AG20443 (cell line): ENCODE data around the gene THOC6.
A peak's percentile ranks its signal among the peaks of the same experiment; 100 is the strongest.

Experiments used
- DNase-seq: peaks from one replicate; pipeline ENCODE4 v3.0.0; 2012; ENCODE audit warnings: low spot score, mixed read lengths

THOC6 gene

GRCh38 chr16:2991566-2992261, 32.1 kb upstream of the THOC6 start:
- no peak for DNase-seq

- DNase-seq: no peak
Observed at GRCh38 chr16:2992383-2993081, 31.3 kb upstream of the THOC6 start.

GRCh38 chr16:2996298-2996697, 27.5 kb upstream of the THOC6 start:
- no peak for DNase-seq

DNA sequence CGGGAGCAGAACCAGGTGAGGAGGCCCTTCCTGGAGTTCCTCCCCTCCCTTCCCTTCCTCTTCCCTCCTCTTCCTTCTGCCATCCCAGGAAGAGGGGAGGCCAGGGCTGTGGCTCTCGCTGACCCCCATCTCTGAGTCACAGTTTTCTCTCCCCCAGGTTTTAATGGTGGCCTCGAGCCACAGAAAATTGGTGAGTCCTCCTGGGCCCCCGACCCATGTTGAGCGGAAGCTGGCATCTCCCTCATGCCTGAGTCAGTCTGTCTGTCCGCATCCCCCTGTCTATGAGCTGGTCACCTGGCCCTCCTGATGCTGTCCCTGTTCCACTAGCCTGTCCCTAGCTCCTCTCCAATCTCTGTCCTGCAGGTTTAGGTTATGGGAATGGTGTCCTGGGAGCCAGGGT, 23.9 kb upstream of the THOC6 start:
- no peak for DNase-seq

DNA sequence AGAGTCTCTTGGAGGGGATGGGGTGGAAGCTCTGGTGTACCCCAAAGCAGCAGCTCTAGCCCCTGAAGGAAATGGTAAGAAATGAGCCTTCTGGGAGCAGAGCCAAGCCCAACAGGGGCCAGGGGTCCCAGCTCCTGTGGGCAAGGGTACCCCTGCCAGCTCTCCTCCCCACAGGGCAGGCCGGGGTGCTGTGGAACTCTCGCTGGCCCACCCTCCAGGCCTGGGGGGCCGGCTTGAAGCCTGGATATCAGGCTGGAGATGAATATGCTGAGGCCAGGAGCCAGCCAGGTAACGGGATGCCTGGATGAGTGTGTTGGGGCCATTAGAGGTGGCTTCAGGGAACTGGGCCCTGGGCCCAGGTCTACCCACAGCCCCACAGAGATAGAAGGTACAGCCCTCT, 23.3 kb upstream of the THOC6 start:
- no peak for DNase-seq

DNA sequence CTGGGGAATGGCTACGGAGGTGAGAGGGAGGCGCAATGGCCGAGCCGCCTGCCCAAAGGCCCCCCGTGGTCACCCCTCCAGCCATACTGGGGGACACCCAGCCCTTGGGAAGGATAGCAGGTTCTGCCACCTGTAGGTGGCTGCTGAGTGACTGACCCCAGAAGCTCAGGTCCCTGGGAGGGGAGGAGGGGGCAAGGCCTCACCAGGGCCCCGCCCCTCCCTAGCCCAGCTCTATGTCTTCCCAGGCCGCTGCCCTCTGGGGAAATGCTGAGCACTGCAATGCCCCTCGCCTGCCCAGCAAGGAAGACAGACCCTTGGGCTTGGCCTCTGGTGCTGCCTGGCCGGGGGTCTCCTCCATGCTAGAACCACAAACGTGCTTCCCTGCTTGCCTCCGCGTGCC, 22.5 kb upstream of the THOC6 start:
- DNase-seq: no peak

- peak; percentile 99 for DNase-seq
Observed at GRCh38 chr16:3003582-3004270, 20.1 kb upstream of the THOC6 start.

GRCh38 chr16:3004319-3004718, 19.5 kb upstream of the THOC6 start:
- no peak for DNase-seq

DNA sequence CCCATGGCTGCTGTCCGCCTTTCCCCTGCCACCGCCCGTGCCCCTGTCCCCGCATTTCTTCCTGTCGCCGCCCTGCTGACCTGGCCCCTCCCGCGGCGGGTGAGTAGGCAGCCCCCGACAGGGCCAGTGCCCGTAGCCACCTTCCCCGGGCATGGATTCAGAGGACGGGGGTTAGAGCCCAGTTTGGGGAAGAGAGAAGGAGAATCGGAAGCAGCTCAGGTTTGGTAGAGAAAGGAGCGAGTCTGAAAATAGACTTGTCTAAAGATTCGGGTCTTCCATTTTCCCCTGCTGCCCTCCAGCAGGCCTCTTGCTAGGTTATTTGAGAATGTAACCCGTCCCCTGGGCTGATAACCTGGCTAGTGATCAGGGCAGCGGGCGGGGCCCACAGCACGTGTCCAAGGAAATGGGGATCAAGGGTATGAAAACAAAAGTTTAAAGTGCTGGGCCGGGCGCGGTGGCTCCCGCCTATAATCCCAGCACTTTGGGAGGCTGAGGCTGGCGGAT, 19.0 kb upstream of the THOC6 start:
- no peak for DNase-seq

- no peak for DNase-seq
Observed at GRCh38 chr16:3007059-3007956, 16.5 kb upstream of the THOC6 start.

DNA sequence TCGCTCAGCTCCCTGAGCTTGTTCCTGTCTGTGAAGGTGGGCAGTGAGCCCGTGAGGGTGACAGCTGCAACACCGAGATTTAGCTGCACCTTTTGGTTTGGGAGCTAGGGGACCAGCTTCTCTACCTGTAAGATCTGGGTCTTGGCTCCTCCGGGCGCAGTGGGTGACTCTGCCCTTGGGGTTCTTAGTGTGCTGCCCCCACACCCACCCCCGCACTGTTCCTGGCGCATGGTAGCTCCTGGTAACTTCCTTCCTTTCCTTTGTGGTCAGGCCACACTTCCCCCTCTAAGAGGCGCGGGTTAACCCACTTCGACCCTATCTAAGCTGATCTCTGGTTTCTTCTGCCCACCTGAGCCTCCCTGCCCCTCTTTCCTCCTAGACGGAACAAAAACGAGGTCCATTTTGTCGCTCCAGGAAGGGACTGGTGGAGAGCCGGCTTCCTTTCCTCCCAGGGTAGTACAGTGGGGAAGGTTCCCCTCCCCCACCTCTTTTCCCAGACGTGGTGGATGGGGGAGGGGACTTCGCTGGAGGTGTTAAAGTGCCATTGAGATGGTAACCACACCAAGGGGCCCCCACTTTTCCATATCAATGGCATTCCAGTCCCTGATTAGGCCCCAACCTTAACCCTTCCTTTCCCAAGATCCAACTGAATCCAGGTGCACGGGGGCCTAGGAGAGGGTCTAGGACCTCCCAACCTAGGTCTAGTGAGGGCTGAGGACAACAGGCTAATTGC, 15.7 kb upstream of the THOC6 start:
- no peak for DNase-seq

DNA sequence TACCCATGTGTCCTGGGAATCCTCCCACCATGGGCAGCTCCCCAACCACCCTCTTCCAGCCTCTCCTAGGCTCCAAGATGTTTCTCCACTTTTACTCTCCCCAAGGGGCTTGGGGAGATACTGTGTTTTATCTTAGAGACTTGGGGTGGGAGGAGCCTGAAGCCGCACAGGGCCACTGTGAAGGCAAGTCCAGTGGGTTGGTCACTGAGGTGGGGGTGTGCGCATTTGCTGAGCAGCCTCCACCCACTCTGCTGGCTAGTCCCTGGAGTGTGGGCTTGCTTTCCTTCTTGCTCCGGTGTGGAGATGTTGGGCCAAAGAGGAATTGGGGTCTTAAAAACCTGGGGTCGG, 15.2 kb upstream of the THOC6 start:
- DNase-seq: no peak

DNA sequence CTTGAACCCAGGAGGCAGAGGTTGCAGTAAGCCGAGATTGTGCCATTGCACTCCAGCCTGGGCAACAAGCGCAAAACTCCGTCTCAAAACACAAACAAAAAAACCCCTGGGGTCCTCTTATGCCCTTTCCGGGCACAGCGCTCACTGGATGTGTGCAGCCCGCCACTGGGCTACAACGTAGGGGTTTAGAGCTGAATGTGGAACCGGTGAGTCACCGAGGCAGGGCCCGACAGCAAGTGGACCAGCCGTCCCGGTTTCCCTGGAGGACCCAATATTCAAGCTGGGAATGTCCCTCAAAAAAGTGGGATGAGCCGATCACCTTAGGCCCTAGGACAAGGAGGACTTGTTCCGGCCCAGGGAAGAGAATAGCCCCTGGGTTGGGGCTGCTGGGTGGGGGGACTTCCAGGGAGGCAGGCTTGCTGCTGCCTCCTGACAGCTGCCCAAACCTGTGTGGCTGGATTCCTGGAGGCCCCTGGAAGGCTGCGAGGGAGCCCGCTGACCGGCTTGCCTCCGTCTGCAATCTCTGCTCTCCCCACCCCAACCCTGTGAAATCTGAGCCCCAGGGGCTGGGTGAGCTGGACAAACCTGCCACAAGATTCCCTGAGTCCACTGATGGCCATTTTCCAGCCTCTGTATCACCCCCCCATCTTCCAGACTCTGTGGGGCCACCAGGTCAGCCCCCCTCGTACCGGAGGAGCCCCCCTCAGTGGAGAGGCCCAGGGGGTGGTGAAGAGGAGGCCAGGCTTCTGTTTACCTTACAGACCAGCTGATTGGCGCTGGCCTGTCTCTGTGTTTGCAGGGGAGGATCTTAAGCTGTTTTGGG, 14.1 kb upstream of the THOC6 start:
- no peak for DNase-seq

- DNase-seq: no peak
Observed at GRCh38 chr16:3010510-3010909, 13.3 kb upstream of the THOC6 start.

GRCh38 chr16:3012246-3012645, 11.6 kb upstream of the THOC6 start:
- no peak for DNase-seq

GRCh38 chr16:3012828-3013420, 10.9 kb upstream of the THOC6 start, which contains the start of gene CLDN9:
Gene CLDN9 (plus strand): TSS chr16:3012923. CDS start chr16:3013363, 440 bp downstream.
- DNase-seq: no peak

DNA sequence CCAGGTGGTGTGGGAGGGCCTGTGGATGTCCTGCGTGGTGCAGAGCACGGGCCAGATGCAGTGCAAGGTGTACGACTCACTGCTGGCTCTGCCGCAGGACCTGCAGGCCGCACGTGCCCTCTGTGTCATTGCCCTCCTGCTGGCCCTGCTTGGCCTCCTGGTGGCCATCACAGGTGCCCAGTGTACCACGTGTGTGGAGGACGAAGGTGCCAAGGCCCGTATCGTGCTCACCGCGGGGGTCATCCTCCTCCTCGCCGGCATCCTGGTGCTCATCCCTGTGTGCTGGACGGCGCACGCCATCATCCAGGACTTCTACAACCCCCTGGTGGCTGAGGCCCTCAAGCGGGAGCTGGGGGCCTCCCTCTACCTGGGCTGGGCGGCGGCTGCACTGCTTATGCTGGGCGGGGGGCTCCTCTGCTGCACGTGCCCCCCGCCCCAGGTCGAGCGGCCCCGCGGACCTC, 10.3 kb upstream of the THOC6 start:
- no peak for DNase-seq

DNA sequence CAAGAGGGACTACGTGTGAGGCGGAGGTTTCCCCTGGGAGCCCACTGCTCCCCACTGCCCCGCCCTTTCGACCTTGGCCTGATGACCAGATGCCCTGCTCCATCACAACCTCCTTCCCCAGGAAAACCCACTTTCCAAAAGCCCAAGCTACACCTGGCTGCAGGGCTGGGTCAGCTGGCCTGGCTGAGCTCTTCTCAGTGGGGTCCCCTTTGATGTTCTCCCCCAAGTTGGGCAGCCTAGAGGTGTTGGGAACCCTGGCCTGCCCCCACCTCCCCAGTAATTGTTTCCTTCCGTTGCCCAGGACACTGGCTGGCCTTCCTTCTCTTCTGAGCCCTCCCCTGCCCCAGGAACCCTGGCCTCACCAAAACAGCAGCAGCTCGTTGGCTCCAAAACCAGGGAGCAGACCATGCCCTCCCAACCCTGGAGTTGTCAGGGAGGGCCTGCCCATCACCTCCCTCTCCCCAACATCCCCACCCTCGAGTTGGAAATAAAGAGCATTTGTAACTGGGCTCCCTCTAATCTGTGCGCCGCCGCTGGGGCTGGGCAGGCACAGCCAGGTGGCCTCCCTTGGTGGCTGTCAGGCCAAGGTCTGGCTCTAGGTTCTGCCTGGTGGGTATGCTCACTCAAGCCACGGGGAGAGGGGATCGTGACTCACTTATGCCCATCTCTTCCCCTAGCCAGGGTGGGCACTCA, 9.7 kb upstream of the THOC6 start:
- DNase-seq: no peak

DNA sequence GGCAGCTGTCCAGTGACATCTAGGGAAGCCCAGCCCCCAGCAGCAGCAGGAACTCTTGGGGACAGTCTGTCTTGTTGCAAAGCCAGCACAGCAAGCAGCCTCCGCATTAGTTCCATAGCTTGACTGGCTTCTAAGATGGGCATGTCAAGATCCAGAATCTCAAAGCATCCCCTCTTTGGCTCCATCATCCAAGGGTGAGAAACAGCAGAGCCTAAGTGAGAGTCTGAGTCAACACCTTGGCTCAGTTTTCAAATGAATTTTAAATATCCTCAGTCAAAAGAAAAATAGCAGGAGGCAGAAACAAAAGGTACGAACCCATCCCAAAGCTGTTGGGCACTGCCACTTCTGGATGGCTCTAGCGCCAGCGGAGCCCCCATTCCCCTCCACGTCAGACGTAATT, 8.9 kb upstream of the THOC6 start:
- no peak for DNase-seq
